Medulla oblongata (tissue), 1 donor: Measurements from ENCODE around the gene USP50.
"Not testable (repeated sequence)": the region's sequence is repeated elsewhere in the genome, so short reads cannot be mapped to it uniquely, and the experiment has no call there.

Experiments used
- DNase-seq: peaks from one replicate; pipeline ENCODE4 v3.0.0-alpha.2; 2015; ENCODE audit errors: extremely low spot score

Gene USP50

GRCh38 chr15:50505656-50506055 is 40.8 kb downstream of the USP50 start:
- not testable (repeated sequence) for DNase-seq

DNA sequence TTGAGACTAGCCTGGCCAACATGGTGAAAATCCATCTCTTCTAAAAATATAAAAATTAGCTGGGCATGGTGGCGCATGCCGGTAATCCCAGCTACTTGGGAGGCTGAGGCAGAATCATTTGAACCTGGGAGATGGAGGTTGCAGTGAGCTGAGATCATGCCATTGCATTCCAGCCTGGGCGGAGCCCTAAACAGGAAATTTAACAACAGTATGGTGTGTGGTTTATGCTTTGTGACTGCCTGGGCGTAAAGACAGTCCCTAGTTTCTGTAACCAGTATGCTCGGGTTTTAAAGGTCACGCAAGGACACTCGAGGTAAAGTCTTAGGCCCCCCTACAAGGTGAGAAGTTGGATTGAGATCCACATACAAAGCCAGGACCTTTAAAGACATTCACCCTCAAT is 43.3 kb downstream of the USP50 start:
- DNase-seq: no peak

DNA sequence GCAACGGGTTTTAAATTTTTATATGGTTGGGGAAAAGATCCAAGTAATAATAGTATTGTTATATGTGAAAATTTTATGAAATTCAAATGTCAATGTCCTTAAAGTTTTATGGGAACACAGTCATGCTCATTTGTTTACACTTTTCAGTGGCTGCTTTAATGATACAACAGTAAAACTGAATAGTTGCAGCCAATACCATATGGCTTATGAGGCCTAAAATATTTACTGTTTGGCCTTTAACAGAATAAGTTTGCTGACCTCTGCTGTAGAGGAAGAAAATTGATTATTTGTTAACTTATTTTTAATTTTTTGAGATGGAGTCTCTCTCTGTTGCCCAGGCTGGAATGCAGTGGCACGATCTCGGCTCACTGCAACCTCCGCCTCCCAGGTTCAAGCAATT is 44.7 kb downstream of the USP50 start:
- no peak for DNase-seq

DNA sequence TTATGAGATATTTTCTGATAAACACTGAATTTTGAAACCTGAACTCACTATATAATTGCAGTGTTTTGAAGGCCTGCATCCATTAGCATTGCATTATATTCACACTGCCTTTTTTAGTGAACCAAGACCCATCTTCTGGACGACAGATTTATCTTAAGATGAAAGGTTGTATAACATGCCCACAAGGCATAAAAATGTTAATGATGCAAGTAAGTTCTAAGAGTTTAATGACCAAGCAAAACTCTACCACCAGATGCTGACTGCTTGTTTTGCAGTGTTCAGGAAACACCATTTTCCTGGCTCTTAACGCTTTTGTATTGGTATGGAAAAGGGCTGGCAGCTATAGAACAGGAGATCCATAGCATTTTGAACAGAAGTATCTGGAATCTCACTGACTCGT is 46.1 kb downstream of the USP50 start:
- DNase-seq: no peak

- no peak for DNase-seq
Observed at GRCh38 chr15:50496692-50497091, 49.8 kb downstream of the USP50 start.

DNA sequence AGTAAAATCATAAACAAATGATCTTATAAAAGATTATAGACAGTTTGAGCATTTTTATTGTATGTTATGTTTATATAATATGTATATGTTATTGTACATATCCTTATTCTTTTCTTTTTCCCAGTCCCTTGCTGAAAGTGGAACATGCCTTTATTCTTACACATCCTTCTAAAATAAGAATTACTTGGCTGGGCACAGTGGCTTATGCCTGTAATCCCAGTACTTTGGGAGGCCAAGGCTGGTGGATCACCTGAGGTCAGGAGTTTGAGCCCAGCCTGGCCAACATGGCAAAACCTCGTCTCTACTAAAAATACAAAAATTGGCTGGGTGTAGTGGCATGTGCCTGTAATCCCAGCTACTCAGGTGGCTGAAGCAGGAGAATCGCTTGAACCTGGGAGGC is 51.9 kb downstream of the USP50 start:
- not testable (repeated sequence) for DNase-seq

- DNase-seq: no peak
Observed at GRCh38 chr15:50493625-50494024, 52.8 kb downstream of the USP50 start.

GRCh38 chr15:50487287-50487686 is 59.2 kb downstream of the USP50 start:
- DNase-seq: no peak

DNA sequence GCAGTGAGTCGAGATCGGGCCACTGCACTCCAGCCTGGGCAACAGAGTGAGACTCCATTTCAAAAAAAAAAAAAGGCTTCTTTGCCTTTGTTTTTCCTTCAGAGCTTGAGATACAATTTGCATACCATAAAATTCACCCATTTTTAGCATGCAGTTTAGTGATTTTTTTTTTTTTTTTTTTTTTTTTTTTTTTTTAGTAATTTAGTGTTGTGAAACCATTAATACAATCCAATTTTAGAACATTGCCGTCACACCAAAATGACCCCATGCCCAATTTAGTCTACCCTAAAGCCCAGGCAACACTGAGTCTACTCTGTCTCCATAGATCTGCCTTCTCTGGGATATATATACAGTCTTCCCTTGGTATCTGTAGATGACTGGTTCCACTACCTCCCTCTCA is 61.1 kb downstream of the USP50 start:
- DNase-seq: no peak

DNA sequence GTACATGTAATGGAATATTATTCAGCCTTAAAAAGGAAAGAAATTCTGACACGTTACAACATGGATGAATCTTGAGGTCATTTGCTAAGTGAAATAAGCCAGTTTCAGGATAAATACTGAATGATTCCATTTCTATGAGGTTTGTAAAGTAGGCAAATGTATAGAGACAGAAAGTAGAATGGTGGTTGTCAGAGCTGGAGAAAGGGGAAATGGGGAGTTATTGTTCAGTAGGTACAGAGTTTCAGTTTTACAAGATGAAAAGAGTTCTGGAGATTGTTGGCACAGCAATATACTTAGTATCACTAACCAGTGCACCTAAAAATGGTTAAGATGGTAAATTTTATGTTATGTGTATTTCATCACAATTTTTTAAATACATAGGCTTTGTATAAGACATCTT is 61.7 kb downstream of the USP50 start:
- no peak for DNase-seq

GRCh38 chr15:50476143-50476542 is 70.3 kb downstream of the USP50 start:
- no peak for DNase-seq

DNA sequence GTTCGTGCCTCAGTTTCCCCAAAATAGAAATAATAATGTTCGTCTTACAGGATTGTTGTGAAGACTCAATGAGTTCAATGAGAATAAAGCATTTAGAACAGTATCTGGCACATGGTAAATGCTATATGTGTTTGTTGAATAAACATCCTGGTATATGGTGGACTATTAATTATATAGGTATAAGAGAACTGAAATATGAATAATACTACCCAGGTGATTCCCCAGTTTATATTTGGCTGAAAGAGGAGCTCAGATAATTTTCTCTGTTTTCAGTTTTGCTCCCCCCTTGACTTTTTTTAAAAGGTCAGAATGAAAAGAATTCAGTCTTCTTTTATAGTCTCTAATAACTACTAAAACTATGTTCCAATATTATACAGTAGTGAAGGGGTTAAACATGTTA is 75.4 kb downstream of the USP50 start:
- DNase-seq: no peak

DNA sequence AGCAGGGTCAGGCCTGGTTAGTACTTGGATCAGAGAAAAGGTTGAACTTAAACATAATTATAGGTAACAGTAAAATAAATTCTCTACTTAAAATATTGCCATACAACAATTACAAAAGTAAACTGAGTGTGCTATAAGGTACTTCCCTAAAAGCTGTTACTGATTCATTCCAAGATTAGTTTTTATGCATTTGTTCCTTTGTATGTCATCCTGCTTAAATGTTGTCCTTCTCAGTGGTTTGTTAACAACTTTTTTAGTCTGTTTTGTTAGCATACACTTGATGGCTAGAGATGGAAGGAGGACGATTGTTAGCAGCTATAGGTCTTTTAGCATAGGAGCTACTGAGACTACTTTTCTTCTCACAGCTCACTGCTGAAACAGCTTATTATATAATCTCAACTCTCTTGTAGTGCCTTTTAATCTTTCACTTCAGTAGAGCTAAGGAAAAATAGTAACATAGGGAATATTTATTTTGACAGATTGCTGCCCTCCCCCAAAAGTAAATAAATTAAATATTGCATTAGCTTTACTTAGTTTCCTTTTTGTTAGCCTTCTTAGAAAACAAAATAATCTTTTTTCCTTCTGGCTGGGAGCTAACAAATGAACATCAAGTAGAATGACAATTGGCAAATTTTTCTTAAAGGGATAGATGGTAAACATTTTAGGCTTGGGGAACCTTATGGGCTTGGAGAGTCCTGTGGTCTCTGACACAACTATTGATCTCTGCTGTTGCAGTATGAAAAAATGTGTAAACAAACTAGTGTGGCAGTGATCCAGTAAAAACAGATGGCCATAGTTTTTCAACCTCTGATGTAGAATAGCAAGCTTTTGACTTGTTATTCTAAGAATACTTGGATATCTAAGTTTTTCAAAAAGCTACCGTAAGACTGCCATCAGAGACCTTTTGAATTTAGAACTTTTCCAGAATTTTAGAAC is 82.8 kb downstream of the USP50 start:
- DNase-seq: no peak

DNA sequence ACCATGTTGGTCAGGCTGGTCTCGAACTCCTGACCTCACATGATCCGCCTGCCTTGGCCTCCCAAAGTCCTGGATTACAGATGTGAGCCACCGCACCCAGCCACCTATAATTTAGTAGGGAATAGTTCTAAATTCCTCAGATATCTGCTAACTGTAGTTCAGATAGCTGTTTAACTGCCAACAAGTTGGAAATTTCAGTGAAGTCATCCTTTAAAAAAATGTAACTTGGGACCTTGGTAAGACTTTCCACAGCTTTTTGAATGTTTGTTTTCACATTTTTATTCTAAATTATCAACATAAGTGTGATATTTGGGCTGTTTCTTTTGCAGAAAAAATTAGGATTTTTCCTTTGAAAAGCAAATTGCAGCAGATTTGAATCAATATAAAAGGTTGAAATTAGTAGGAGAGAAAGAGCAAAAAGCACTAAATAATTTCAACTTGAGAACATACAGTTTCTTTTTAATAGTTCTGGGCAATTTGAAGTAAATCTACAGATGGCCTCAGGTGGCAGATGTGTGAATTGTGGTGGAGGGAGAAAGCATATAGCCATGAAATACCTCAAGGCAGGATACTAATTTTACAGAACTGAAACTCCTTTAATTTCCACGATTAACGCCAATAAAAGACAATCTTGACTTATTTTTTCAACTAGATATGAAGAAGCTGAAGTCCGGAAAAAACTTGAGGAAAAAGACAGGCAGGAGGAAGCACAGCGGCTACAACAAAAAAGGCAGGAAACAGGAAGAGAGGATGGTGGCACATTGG is 87.9 kb downstream of the USP50 start:
- DNase-seq: no peak

GRCh38 chr15:50452927-50453326 is 93.5 kb downstream of the USP50 start:
- no peak for DNase-seq
